Measurements from ENCODE around the gene DNMT3A. TPM values are rescaled to one million over a fixed set of nuclear protein-coding genes. Genes with fewer than 3 reads are reported as not detected.

The DNMT3A gene
- total RNA-seq, 1 donor from 2014 or later, result 113 TPM

DNA sequence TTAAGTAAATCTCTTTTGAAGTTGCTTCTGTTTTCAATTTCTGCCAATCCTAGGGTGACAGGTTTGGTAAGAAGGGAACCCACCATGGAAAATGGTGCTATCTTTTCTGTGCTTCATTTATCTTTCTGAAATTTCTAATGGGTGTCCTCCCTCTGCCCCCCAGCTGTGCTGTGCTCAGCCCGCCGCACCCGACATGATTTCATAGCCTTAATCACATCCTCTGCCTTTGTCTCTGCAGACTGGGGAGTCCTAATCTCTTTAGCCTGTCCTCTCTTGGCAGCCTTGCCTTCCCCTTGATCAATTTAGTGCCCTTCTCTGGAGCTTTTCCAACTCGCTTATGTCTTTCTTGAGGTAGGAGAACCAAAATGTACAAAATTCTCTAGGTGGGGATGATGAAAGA, 49.3 kb downstream of the DNMT3A start:
- H3K27me3 Mint-ChIP-seq (ENCODE audit: low read depth), result no peaks in the 10 kb centered on the region
- H3K4me3 Mint-ChIP-seq, result no peak overlapping the region
- TF ChIP-seq CTCF (conservative IDR thresholded peaks at IDR 0.05), result no peak
- no peaks in the 10 kb centered on the region for H3K9me3 Mint-ChIP-seq
- H3K4me1 Mint-ChIP-seq, result peaks cover 22% of the 10 kb centered on the region
- no peak for DNase-seq (ENCODE audit: low read depth, low spot score)
- H3K36me3 Mint-ChIP-seq (ENCODE audit: low read depth), result no peaks in the 10 kb centered on the region
- H3K27ac Mint-ChIP-seq (ENCODE audit: unreplicated experiment), result no peak overlapping the region

GRCh38 chr2:25290811-25291495, 50.8 kb downstream of the DNMT3A start:
- Mint-ChIP-seq H3K4me3 (no peak overlapping the region), H3K9me3 (no peaks in the 10 kb centered on the region), H3K36me3 (ENCODE audit: low read depth) (no peaks in the 10 kb centered on the region), H3K4me1 (peaks cover 27% of the 10 kb centered on the region), H3K27me3 (ENCODE audit: low read depth) (no peaks in the 10 kb centered on the region), H3K27ac (ENCODE audit: unreplicated experiment) (no peak overlapping the region)
- no peak for DNase-seq (ENCODE audit: low read depth, low spot score)
- no peak for TF ChIP-seq CTCF (conservative IDR thresholded peaks at IDR 0.05)

GRCh38 chr2:25286723-25287483, 54.8 kb downstream of the DNMT3A start:
- Mint-ChIP-seq H3K4me1 (peaks cover 11% of the 10 kb centered on the region), H3K9me3 (no peaks in the 10 kb centered on the region), H3K27ac (ENCODE audit: unreplicated experiment) (no peak overlapping the region), H3K27me3 (ENCODE audit: low read depth) (no peaks in the 10 kb centered on the region), H3K36me3 (ENCODE audit: low read depth) (no peaks in the 10 kb centered on the region), H3K4me3 (no peak overlapping the region)
- no peak for TF ChIP-seq CTCF (conservative IDR thresholded peaks at IDR 0.05)
- DNase-seq (ENCODE audit: low read depth, low spot score), result no peak

- DNase-seq (ENCODE audit: low read depth, low spot score), result no peak
- Mint-ChIP-seq H3K4me1 (peaks cover 11% of the 10 kb centered on the region), H3K27ac (ENCODE audit: unreplicated experiment) (no peak overlapping the region), H3K36me3 (ENCODE audit: low read depth) (no peaks in the 10 kb centered on the region), H3K27me3 (ENCODE audit: low read depth) (no peaks in the 10 kb centered on the region), H3K4me3 (no peak overlapping the region), H3K9me3 (no peaks in the 10 kb centered on the region)
- no peak for TF ChIP-seq CTCF (conservative IDR thresholded peaks at IDR 0.05)
Observed at GRCh38 chr2:25286025-25286400, 55.7 kb downstream of the DNMT3A start.

- Mint-ChIP-seq H3K27ac (ENCODE audit: unreplicated experiment) (no peak overlapping the region), H3K4me1 (peaks cover 12% of the 10 kb centered on the region), H3K9me3 (no peaks in the 10 kb centered on the region), H3K27me3 (ENCODE audit: low read depth) (no peaks in the 10 kb centered on the region), H3K36me3 (ENCODE audit: low read depth) (no peaks in the 10 kb centered on the region), H3K4me3 (no peak overlapping the region)
- no peak for DNase-seq (ENCODE audit: low read depth, low spot score)
- TF ChIP-seq CTCF (conservative IDR thresholded peaks at IDR 0.05), result no peak
Observed at GRCh38 chr2:25285265-25286024, 56.3 kb downstream of the DNMT3A start.
